Aorta (tissue), 5 donors: ENCODE data around the gene APP. TPM values are rescaled to one million over a fixed set of nuclear protein-coding genes. Genes with fewer than 3 reads are reported as not detected.
A peak's percentile ranks its signal among the peaks of the same experiment; 100 is the strongest.

Source experiments
- ATAC-seq: fragments of 200-7000 bp; cut with Tn5 transposase; one replicate; pipeline ENCODE4 v1.9.1; 2022; ENCODE audit warnings: moderate library complexity; ENCODE audit not compliant: low FRiP score
- DNase-seq, 2 donors: peaks; one replicate each; pipeline ENCODE4 v3.0.0-alpha.2; 2020
- H3K27ac ChIP-seq, 2 donors: one replicate each; pipeline ENCODE4 v1.5.1; 2013; ENCODE audit warnings: low read length in 2 of 2, mild to moderate bottlenecking in 2 of 2, moderate library complexity in 2 of 2, control low read depth in 1 of 2, inconsistent platforms in 1 of 2, low read depth in 1 of 2
- H3K27me3 ChIP-seq, 2 donors: one replicate each; pipeline ENCODE4 v1.6.1; 2013; ENCODE audit warnings: control low read depth in 1 of 2, low read length in 1 of 2, mild to moderate bottlenecking in 1 of 2, moderate library complexity in 1 of 2; ENCODE audit not compliant: insufficient read depth in 2 of 2, control insufficient read depth in 1 of 2
- H3K36me3 ChIP-seq, 2 donors: one replicate each; pipeline ENCODE4 v1.6.1; 2013; ENCODE audit warnings: control low read depth in 1 of 2, low read length in 1 of 2, mild to moderate bottlenecking in 1 of 2; ENCODE audit not compliant: insufficient read depth in 2 of 2, control insufficient read depth in 1 of 2
- H3K4me1 ChIP-seq, 2 donors: one replicate each; pipeline ENCODE4 v1.6.1; 2013; ENCODE audit warnings: low read length in 2 of 2, control low read depth in 1 of 2, mild to moderate bottlenecking in 1 of 2, moderate library complexity in 1 of 2; ENCODE audit not compliant: insufficient read depth in 2 of 2, control insufficient read depth in 1 of 2
- H3K4me3 ChIP-seq, 2 donors: one replicate each; pipeline ENCODE4 v1.5.1; 2013; ENCODE audit warnings: low read length in 2 of 2, control low read depth in 1 of 2, mild to moderate bottlenecking in 1 of 2
- H3K9me3 ChIP-seq: one replicate; pipeline ENCODE4 v1.6.1; 2013; ENCODE audit warnings: mild to moderate bottlenecking, low read length; ENCODE audit not compliant: control insufficient read depth
- WGBS, 2 donors: extraction: QIAGEN DNeasy Blood & Tissue Kit; methylation state at CpG; one replicate each; pipeline ENCODE4 v1.1.7; 2013; 5-methylcytosine and 5-hydroxymethylcytosine counted together
- intact Hi-C, 2 donors: fragments of 100-400 bp; cut with DNase I; formaldehyde crosslinking; loops; one replicate each; pipeline versions ENCODE4 v1.14.2 to v1.15.0; 2022
- polyA plus RNA-seq, 2 donors: library from polyadenylated mRNA; stranded (reverse); fragments of 200-250 nt; gene quantifications; one replicate each; pipeline ENCODE4 v1.2.3, GENCODE V29; 2013
- total RNA-seq, 2 donors: library from RNA; stranded (reverse); fragmentation: NEBNext Ultra II Directional; extraction: Animal tissue kit (Norgen Biotek cat#: 25700); gene quantifications; one replicate each; pipeline ENCODE4 v1.2.1, GENCODE V29; 2021
- donor health status: healthy with polysubstance abuse.
- donor health status: Bipolar disorder and iron deficiency.
- donor health status: DM: no; HTN: no; CAD: no.
- donor health status: DM: no; HTN: no; CAD: no.
- donor health status: DM: yes; HTN: yes; CAD: no.

Gene APP
- total and polyA plus RNA-seq, 4 donors, result 149 to 581 (median 371) TPM

GRCh38 chr21:25862596-25862995, 308.0 kb downstream of the APP start:
- Histone ChIP-seq H3K36me3 (no peaks in the 10 kb centered on the region), H3K4me1 (peaks cover 0 to 6% of the 10 kb centered on the region in 2 donors), H3K9me3 (no peaks in the 10 kb centered on the region), H3K27me3 (no peaks in the 10 kb centered on the region), H3K27ac (no peak overlapping the region), H3K4me3 (no peak overlapping the region)
- DNase-seq, result no peak
- intact Hi-C loops, result no loop called here
- 57 to 65% methylated on average over 1 of the region's 1 CpG for WGBS, 2 donors
- ATAC-seq, result no peak

- H3K36me3 ChIP-seq, result no peaks in the 10 kb centered on the region
- peaks cover 0 to 6% of the 10 kb centered on the region in 2 donors for H3K4me1 ChIP-seq
- 91 to 99% methylated on average over 3 of the region's 3 CpGs for WGBS, 2 donors
- ATAC-seq, result no peak
- no peak for DNase-seq
- intact Hi-C loops, result no loop called here
- H3K27ac ChIP-seq, result no peak overlapping the region
- no peak overlapping the region for H3K4me3 ChIP-seq
- no peaks in the 10 kb centered on the region for H3K9me3 ChIP-seq
- no peaks in the 10 kb centered on the region for H3K27me3 ChIP-seq
Measured at GRCh38 chr21:25862112-25862511, 308.5 kb downstream of the APP start.

- ATAC-seq (no peak), DNase-seq (no peak)
- H3K27ac ChIP-seq, result no peak overlapping the region
- H3K9me3 ChIP-seq, result no peaks in the 10 kb centered on the region
- no peak overlapping the region for H3K4me3 ChIP-seq
- no peaks in the 10 kb centered on the region for H3K27me3 ChIP-seq
- no peaks in the 10 kb centered on the region for H3K36me3 ChIP-seq
- peaks cover 0 to 6% of the 10 kb centered on the region in 2 donors for H3K4me1 ChIP-seq
- intact Hi-C loops, result no loop called here
- 90 to 92% methylated on average over 5 of the region's 5 CpGs for WGBS, 2 donors
Measured at GRCh38 chr21:25859235-25859929, 311.2 kb downstream of the APP start.

DNA sequence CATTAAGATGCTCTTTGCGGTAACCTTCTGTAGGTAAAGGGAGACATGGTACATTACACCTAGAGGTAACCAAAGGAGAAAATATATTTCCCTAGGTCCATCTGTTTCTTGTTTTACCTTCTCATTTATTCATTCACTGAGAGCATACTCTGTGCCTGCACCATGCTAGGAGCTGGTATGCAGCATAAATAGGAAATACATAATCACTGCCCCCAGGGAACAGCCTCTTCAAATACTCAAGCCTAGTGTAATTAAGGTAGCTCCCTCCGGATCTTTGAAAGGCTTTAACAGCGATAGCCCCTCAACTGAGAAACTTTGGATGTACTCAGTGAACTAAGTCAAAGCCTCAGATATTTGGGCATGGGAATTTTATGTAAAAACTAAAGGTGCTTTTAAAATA, 312.2 kb downstream of the APP start:
- H3K27me3 ChIP-seq, result no peaks in the 10 kb centered on the region
- no peaks in the 10 kb centered on the region for H3K9me3 ChIP-seq
- no peak for ATAC-seq
- no peak overlapping the region for H3K27ac ChIP-seq
- intact Hi-C loops, result no loop called here
- H3K4me3 ChIP-seq, result no peak overlapping the region
- H3K4me1 ChIP-seq, result peaks cover 0 to 6% of the 10 kb centered on the region in 2 donors
- 93 to 97% methylated on average over 3 of the region's 3 CpGs for WGBS, 2 donors
- DNase-seq, result no peak
- H3K36me3 ChIP-seq, result no peaks in the 10 kb centered on the region

DNA sequence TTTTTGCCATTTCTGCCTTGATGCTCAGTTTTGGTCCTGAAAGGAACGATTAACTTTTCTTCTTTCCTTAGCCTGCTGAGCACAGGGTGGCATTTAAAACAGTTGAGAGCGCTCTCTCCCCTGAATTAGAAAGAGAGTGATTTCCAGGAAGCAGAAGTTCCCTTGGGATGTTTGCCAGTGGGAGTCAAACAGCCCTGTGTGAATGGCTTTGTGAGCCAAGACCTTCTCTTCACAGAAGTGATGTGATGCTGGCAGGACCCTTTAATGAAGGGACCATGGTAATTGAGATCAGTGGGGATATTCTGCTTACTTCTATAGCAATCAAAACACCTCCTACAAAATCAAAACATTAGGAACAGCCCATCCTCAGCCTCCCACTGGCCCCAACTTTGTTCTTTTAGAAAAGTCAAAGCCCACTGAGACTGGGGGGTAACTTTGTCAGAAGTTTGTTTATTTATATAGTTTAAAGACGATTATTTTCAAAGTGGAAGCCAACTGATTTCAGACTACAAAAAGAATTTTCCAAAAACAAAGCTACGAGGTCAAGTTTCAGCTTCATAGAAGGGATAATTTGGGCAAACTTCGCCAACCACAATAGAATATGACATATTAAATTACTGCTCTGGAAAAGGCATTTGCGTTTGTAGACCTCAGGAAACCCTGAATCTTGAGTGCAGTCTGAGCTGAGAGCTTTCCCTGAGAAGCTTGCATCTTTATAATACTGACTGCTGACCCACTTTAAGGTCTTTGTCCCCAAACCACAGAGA, 313.1 kb downstream of the APP start:
- intact Hi-C loops, result no loop called here
- Histone ChIP-seq H3K4me3 (no peak overlapping the region), H3K27ac (no peak overlapping the region), H3K4me1 (peaks cover 0 to 6% of the 10 kb centered on the region in 2 donors), H3K36me3 (no peaks in the 10 kb centered on the region), H3K9me3 (no peaks in the 10 kb centered on the region), H3K27me3 (no peaks in the 10 kb centered on the region)
- 2 to 7% methylated on average over 6 of the region's 6 CpGs for WGBS, 2 donors
- peak; percentile 44 for ATAC-seq
- no peak for DNase-seq

DNA sequence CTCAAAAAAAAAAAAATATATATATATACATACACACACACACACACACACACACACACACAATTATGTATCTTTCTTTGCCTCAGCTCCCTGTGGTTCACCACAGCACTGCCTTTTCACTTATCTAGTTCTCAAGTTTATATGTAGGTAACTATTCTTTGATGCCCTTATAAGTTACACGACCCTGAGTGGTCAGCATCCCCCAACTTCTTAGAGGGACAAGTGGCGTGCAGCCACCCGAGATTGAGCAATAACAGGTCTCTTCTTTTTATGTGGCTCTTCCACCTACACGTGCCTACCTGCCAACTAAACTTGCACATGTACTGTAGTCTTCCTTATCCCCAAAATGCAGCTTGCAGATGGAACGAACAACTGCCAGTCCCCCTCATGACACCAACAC, 315.0 kb downstream of the APP start:
- Histone ChIP-seq H3K9me3 (no peaks in the 10 kb centered on the region), H3K27me3 (no peaks in the 10 kb centered on the region), H3K27ac (no peak overlapping the region), H3K36me3 (no peaks in the 10 kb centered on the region), H3K4me1 (peaks cover 0 to 6% of the 10 kb centered on the region in 2 donors), H3K4me3 (no peak overlapping the region)
- WGBS, 2 donors, result 92 to 93% methylated on average over 5 of the region's 5 CpGs
- no peak for ATAC-seq
- intact Hi-C loops, result no loop called here
- DNase-seq, result no peak

- intact Hi-C loops, result no loop called here
- H3K9me3 ChIP-seq, result peaks cover 1% of the 10 kb centered on the region
Measured at GRCh38 chr21:25850126-25850842, 320.3 kb downstream of the APP start.

GRCh38 chr21:25848309-25848708, 322.3 kb downstream of the APP start:
- Histone ChIP-seq H3K36me3 (no peaks in the 10 kb centered on the region), H3K27me3 (no peaks in the 10 kb centered on the region), H3K27ac (no peak overlapping the region), H3K4me1 (no peaks in the 10 kb centered on the region), H3K4me3 (no peak overlapping the region), H3K9me3 (peaks cover 1% of the 10 kb centered on the region)
- intact Hi-C loops, result no loop called here
- ATAC-seq (no peak), DNase-seq (no peak)
- WGBS, 2 donors, result 73 to 74% methylated on average over 2 of the region's 2 CpGs

More at GRCh38 chr21:25850126-25850842, 320.3 kb downstream of the APP start:
- DNase-seq (no peak), ATAC-seq (no peak)
- Histone ChIP-seq H3K4me1 (no peaks in the 10 kb centered on the region), H3K4me3 (no peak overlapping the region), H3K27me3 (no peaks in the 10 kb centered on the region), H3K27ac (no peak overlapping the region), H3K36me3 (no peaks in the 10 kb centered on the region)
- 42 to 100% methylated on average over 1 of the region's 1 CpG for WGBS, 2 donors
